Gastroesophageal sphincter (tissue), 4 donors: ENCODE data around the gene PSPN. TPM values are rescaled to one million over a fixed set of nuclear protein-coding genes. Genes with fewer than 3 reads are reported as not detected.
"Not testable (repeated sequence)": the region's sequence is repeated elsewhere in the genome, so short reads cannot be mapped to it uniquely, and the experiment has no call there.

Source experiments
- ATAC-seq: fragments of 150-250 bp; one replicate; pipeline ENCODE4 v1.9.1; 2016; ENCODE audit warnings: mild to moderate bottlenecking, moderate library complexity
- H3K27ac ChIP-seq, 4 donors: fragments of 200-600 bp; sonication (generic) in 3 of 4; 1 replicate in 3 of 4; 2 replicates in 1 of 4; pipeline ENCODE4 v1.5.1; 2016 to 2019
- H3K27me3 ChIP-seq: fragments of 200-600 bp; sonication (generic); one replicate; pipeline ENCODE4 v1.5.1; 2019
- H3K36me3 ChIP-seq, 2 donors: fragments of 200-600 bp; sonication (generic); one replicate each; pipeline ENCODE4 v1.5.1; 2019; ENCODE audit warnings: control low read depth in 1 of 2
- H3K4me1 ChIP-seq, 3 donors: fragments of 200-600 bp; sonication (generic); 1 replicate in 2 of 3; 2 replicates in 1 of 3; pipeline ENCODE4 v1.5.1; 2016 to 2019; ENCODE audit warnings: control low read depth in 2 of 3
- H3K4me3 ChIP-seq, 2 donors: fragments of 200-600 bp; sonication (generic); one replicate each; pipeline ENCODE4 v1.5.1; 2019; ENCODE audit warnings: mild to moderate bottlenecking in 1 of 2, moderate library complexity in 1 of 2
- H3K9me3 ChIP-seq, 3 donors: fragments of 200-600 bp; sonication (generic); one replicate each; pipeline ENCODE4 v1.5.1; 2017 to 2019; ENCODE audit warnings: control low read depth in 2 of 3
- EP300 ChIP-seq: sonication (generic); formaldehyde crosslinking; IDR thresholded peaks from one replicate; pipeline ENCODE4 v1.6.1; 2017; ENCODE audit warnings: antibody characterized with exemption, mild to moderate bottlenecking
- POLR2A ChIP-seq, 2 donors: fragments of 450-650 bp; IDR thresholded peaks; one replicate each; pipeline ENCODE4 v1.6.1; 2017; ENCODE audit warnings: antibody characterized with exemption in 2 of 2, mild to moderate bottlenecking in 2 of 2, moderate library complexity in 1 of 2
- POLR2AphosphoS5 ChIP-seq: sonication (generic); formaldehyde crosslinking; IDR thresholded peaks from one replicate; pipeline ENCODE4 v1.6.1; 2017; ENCODE audit warnings: antibody characterized with exemption
- WGBS, 2 donors: methylation state at CpG; one replicate each; pipeline ENCODE4 v1.1.5; 2018; ENCODE audit warnings: low coverage in 1 of 2; 5-methylcytosine and 5-hydroxymethylcytosine counted together
- total RNA-seq, 4 donors: library from RNA; depleted of rRNA; stranded (reverse); fragments of >200 nt; gene quantifications; one replicate each; pipeline ENCODE4 v1.1.0, GENCODE V29; 2016
- TF ChIP-seq, protein P1 (sequence below), 4 experiments: fragments of 200-600 bp in 2 of 4; fragments of 450-650 bp in 2 of 4; sonication (generic) in 1 of 4; IDR thresholded peaks; one replicate each; pipeline ENCODE4 v1.5.1; 2017 to 2019; ENCODE audit warnings: antibody characterized with exemption in 4 of 4, mild to moderate bottlenecking in 2 of 4, moderate library complexity in 2 of 4

The PSPN gene
- total RNA-seq, 4 donors from 2014 or later, result 0.67 to 2.4 (median 1.4) TPM

GRCh38 chr19:6373096-6373812 lies 2.5 kb downstream of the PSPN start:
- 0% methylated on average over 1 to 17 of the region's 53 CpGs for WGBS, 2 donors
- peak; percentile 13 for TF ChIP-seq POLR2AphosphoS5
- TF ChIP-seq POLR2A (IDR thresholded peaks at IDR 0.05), result no peak
- Histone ChIP-seq H3K36me3 (peaks cover 0 to 33% of the 10 kb centered on the region in 2 donors), H3K27ac (peak overlapping the region; percentile 87 to 100 (median 96)), H3K4me3 (peak overlapping the region; percentile 53 to 92), H3K27me3 (no peaks in the 10 kb centered on the region), H3K4me1 (peaks cover 0 to 53% (median 18%) of the 10 kb centered on the region in 3 donors), H3K9me3 (no peaks in the 10 kb centered on the region)
- peak; percentile 81 for ATAC-seq

- TF ChIP-seq, protein P1, sequence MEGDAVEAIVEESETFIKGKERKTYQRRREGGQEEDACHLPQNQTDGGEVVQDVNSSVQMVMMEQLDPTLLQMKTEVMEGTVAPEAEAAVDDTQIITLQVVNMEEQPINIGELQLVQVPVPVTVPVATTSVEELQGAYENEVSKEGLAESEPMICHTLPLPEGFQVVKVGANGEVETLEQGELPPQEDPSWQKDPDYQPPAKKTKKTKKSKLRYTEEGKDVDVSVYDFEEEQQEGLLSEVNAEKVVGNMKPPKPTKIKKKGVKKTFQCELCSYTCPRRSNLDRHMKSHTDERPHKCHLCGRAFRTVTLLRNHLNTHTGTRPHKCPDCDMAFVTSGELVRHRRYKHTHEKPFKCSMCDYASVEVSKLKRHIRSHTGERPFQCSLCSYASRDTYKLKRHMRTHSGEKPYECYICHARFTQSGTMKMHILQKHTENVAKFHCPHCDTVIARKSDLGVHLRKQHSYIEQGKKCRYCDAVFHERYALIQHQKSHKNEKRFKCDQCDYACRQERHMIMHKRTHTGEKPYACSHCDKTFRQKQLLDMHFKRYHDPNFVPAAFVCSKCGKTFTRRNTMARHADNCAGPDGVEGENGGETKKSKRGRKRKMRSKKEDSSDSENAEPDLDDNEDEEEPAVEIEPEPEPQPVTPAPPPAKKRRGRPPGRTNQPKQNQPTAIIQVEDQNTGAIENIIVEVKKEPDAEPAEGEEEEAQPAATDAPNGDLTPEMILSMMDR (IDR thresholded peaks at IDR 0.05), result no peak
- peak; percentile 22 for TF ChIP-seq POLR2AphosphoS5
- no peak for TF ChIP-seq EP300
- peak; percentile 44 to 57 for TF ChIP-seq POLR2A (IDR thresholded peaks at IDR 0.05)
- H3K27ac ChIP-seq, result peak within 1 kb of the TSS; percentile 90 to 100 (median 96)
- WGBS, 2 donors, result no CpG with 5 or more reads among the region's 47 CpGs
These were observed 3.1 kb downstream of the PSPN start, which contains the start of gene ALKBH7 for GRCh38 chr19:6372594-6373095. TSS of gene ALKBH7 (plus strand) at chr19:6372794. CDS start at chr19:6372821, 27 bp downstream.

DNA sequence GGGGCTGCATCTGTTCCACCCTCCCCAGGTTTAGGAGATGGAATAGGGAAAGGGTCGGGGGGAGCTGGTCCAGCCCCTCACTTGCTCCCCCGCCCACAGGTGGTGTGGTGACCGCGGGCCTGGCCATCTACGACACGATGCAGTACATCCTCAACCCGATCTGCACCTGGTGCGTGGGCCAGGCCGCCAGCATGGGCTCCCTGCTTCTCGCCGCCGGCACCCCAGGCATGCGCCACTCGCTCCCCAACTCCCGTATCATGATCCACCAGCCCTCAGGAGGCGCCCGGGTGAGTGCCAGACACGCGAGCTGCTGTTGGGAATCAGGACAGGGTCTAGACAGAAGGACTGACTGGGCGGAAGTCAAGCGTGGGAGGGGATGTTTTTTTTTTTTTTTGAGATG lies 11.4 kb downstream of the PSPN start:
- Histone ChIP-seq H3K4me1 (peaks cover 0 to 18% (median 7%) of the 10 kb centered on the region in 3 donors), H3K9me3 (no peaks in the 10 kb centered on the region), H3K27ac (no peak overlapping the region), H3K36me3 (peaks cover 0 to 64% of the 10 kb centered on the region in 2 donors), H3K4me3 (no peak overlapping the region), H3K27me3 (no peaks in the 10 kb centered on the region)
- WGBS, 2 donors, result 83% methylated on average over 2 of the region's 21 CpGs; no CpG with 5 or more reads in 1 of the 2 donors
- no peak for ATAC-seq
- TF ChIP-seq EP300 (no peak), POLR2A (IDR thresholded peaks at IDR 0.05) (no peak), POLR2AphosphoS5 (no peak)
- TF ChIP-seq, protein P1 (IDR thresholded peaks at IDR 0.05), result no peak

More at GRCh38 chr19:6372594-6373095, 3.1 kb downstream of the PSPN start, which contains the start of gene ALKBH7:
- Histone ChIP-seq H3K27me3 (no peaks in the 10 kb centered on the region), H3K36me3 (peaks cover 0 to 39% of the 10 kb centered on the region in 2 donors), H3K9me3 (no peaks in the 10 kb centered on the region), H3K4me1 (peaks cover 0 to 47% (median 12%) of the 10 kb centered on the region in 3 donors), H3K4me3 (peak within 1 kb of the TSS; percentile 53 to 92)
- ATAC-seq, result peak; percentile 93

DNA sequence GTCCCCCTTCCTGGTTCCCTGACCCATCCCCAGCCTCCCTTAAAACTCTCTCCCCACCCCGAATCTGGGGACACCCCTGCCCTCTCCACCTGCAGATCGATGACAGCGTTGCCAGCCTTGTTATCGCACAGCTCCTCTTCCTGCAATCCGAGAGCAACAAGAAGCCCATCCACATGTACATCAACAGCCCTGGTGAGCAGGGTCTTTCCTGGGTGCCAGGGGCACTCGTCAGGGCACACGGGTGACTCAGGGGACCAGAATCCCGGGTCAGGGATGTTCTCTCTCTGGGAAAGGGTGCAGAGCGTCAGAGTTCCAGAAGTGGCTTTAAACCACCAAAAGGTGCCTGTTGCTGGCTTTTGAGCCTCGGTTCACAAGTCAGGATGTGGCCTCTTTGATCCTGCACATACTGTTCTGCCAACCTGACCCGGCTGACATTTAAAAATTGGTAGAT lies 13.4 kb downstream of the PSPN start:
- Histone ChIP-seq H3K27me3 (no peaks in the 10 kb centered on the region), H3K4me1 (peaks cover 0 to 18% (median 7%) of the 10 kb centered on the region in 3 donors), H3K27ac (peak overlapping the region; percentile 73 to 98 (median 94)), H3K4me3 (peak overlapping the region; percentile 54 to 84), H3K36me3 (peaks cover 0 to 45% of the 10 kb centered on the region in 2 donors), H3K9me3 (no peaks in the 10 kb centered on the region)
- no peak for TF ChIP-seq POLR2A (IDR thresholded peaks at IDR 0.05)
- TF ChIP-seq POLR2AphosphoS5, result no peak
- TF ChIP-seq, protein P1 (IDR thresholded peaks at IDR 0.05), result no peak
- no peak for TF ChIP-seq EP300
- ATAC-seq, result no peak
- WGBS, 2 donors, result 33 to 40% methylated on average over 1 to 2 of the region's 11 CpGs

DNA sequence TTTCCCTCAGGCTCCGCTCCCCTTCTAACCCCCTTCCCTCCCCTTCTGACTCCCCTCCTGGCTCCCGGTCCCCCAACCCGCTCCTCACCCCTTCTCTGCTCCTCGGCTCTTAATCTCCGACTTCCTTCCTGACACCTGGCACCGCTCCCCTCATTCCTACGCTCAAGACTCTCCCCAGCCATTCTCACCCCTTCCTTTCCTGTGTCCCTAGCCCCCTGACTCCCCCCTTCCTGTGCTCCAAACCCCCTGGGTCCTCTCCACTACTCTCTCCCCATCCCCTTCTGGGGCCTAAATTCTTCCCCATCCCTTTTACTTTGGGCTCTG lies 13.7 kb downstream of the PSPN start:
- Histone ChIP-seq H3K9me3 (no peaks in the 10 kb centered on the region), H3K27ac (peak overlapping the region; percentile 73 to 98 (median 94)), H3K27me3 (no peaks in the 10 kb centered on the region), H3K36me3 (peaks cover 0 to 41% of the 10 kb centered on the region in 2 donors), H3K4me3 (peak overlapping the region; percentile 54 to 84), H3K4me1 (peaks cover 0 to 18% (median 7%) of the 10 kb centered on the region in 3 donors)
- TF ChIP-seq, protein P1 (IDR thresholded peaks at IDR 0.05), result no peak
- TF ChIP-seq EP300 (no peak), POLR2AphosphoS5 (no peak), POLR2A (IDR thresholded peaks at IDR 0.05) (no peak)
- 0% methylated on average over 1 to 6 of the region's 7 CpGs for WGBS, 2 donors
- ATAC-seq, result peak; percentile 13

DNA sequence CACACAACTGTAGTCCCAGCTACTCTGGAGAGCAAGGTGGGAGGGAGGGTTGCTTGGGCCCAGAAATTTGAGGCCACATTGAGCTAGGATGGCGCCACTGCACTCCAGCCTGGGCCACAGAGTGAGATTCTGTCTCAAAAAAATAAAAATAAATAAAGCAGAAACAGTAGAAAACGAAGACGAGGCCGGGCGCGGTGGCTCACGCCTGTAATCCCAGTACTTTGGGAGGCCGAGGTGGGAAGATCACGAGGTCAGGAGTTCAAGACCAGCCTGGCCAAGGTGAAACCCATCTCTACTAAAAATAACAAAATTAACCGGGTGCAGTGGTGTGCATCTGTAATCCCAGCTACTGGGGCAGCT lies 14.9 kb downstream of the PSPN start:
- peaks cover 0 to 29% of the 10 kb centered on the region in 2 donors for H3K36me3 ChIP-seq
- H3K27ac ChIP-seq, result peak overlapping the region in 3 of 4 donors; percentile 39 to 98 (median 94)
- WGBS, 2 donors, result 92 to 97% methylated on average over 7 to 8 of the region's 10 CpGs
- ATAC-seq, H3K9me3 ChIP-seq, H3K27me3 ChIP-seq: not testable (repeated sequence)
- peak overlapping the region in 1 of 2 donors; percentile 84 for H3K4me3 ChIP-seq
- H3K4me1 ChIP-seq, result peaks cover 0 to 18% (median 7%) of the 10 kb centered on the region in 3 donors

DNA sequence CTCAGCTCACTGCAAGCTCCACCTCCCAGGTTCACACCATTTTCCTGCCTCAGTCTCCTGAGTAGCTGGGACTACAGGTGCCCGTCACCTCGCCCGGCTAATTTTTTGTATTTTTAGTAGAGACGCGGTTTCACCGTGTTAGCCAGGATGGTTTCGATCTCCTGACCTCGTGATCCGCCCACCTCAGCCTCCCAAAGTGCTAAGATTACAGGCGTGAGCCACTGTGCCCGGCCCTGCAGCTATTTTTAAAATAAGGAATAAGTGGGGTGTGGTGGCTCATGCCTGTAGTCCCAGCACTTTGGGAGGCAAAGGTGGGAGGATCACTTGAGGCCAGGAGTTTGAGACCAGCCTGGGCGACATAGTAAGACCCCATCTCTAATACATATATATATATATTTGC lies 15.3 kb downstream of the PSPN start:
- WGBS, 2 donors, result 93 to 100% methylated on average over 1 to 3 of the region's 12 CpGs
- H3K4me3 ChIP-seq, H3K9me3 ChIP-seq, ATAC-seq, H3K27ac ChIP-seq, H3K27me3 ChIP-seq: not testable (repeated sequence)
- Histone ChIP-seq H3K4me1 (peaks cover 0 to 18% (median 7%) of the 10 kb centered on the region in 3 donors), H3K36me3 (peaks cover 0 to 25% of the 10 kb centered on the region in 2 donors)
